Measurements from ENCODE around the gene PRSS12.

Gene PRSS12

GRCh38 chr4:118335774-118336173 lies 17.0 kb downstream of the PRSS12 start:
- no peak for TF ChIP-seq CTCF (IDR thresholded peaks at IDR 0.05; ENCODE audit: borderline replicate concordance, insufficient read depth, low read depth, low read length)
- H3K4me3 ChIP-seq (ENCODE audit: low read depth, low read length) = no peak overlapping the region

GRCh38 chr4:118335324-118335723 lies 17.5 kb downstream of the PRSS12 start:
- TF ChIP-seq CTCF (IDR thresholded peaks at IDR 0.05; ENCODE audit: borderline replicate concordance, insufficient read depth, low read depth, low read length) = no peak
- H3K4me3 ChIP-seq (ENCODE audit: low read depth, low read length) = no peak overlapping the region

- no peak overlapping the region for H3K4me3 ChIP-seq (ENCODE audit: low read depth, low read length)
- TF ChIP-seq CTCF (IDR thresholded peaks at IDR 0.05; ENCODE audit: borderline replicate concordance, insufficient read depth, low read depth, low read length) = no peak
Measured at GRCh38 chr4:118331352-118331751, 21.5 kb downstream of the PRSS12 start.

- TF ChIP-seq CTCF (IDR thresholded peaks at IDR 0.05; ENCODE audit: borderline replicate concordance, insufficient read depth, low read depth, low read length) = no peak
- H3K4me3 ChIP-seq (ENCODE audit: low read depth, low read length) = no peak overlapping the region
Measured at GRCh38 chr4:118329849-118330248, 23.0 kb downstream of the PRSS12 start.

GRCh38 chr4:118327554-118328241 lies 25.1 kb downstream of the PRSS12 start:
- no peak for TF ChIP-seq CTCF (IDR thresholded peaks at IDR 0.05; ENCODE audit: borderline replicate concordance, insufficient read depth, low read depth, low read length)
- no peak overlapping the region for H3K4me3 ChIP-seq (ENCODE audit: low read depth, low read length)

- H3K4me3 ChIP-seq (ENCODE audit: low read depth, low read length) = no peak overlapping the region
- no peak for TF ChIP-seq CTCF (IDR thresholded peaks at IDR 0.05; ENCODE audit: borderline replicate concordance, insufficient read depth, low read depth, low read length)
Measured at GRCh38 chr4:118326585-118326984, 26.2 kb downstream of the PRSS12 start.

- no peak overlapping the region for H3K4me3 ChIP-seq (ENCODE audit: low read depth, low read length)
- TF ChIP-seq CTCF (IDR thresholded peaks at IDR 0.05; ENCODE audit: borderline replicate concordance, insufficient read depth, low read depth, low read length) = no peak
Measured at GRCh38 chr4:118325431-118325830, 27.4 kb downstream of the PRSS12 start.
